ENCODE data around the gene TUBB1.
"Not testable (repeated sequence)": the region's sequence is repeated elsewhere in the genome, so short reads cannot be mapped to it uniquely, and the experiment has no call there.

TUBB1 gene

GRCh38 chr20:59033093-59033492 is 13.9 kb downstream of the TUBB1 start:
- Histone ChIP-seq H3K9ac (ENCODE audit: insufficient read length) (peak overlapping the region; percentile 83), H3K36me3 (ENCODE audit: insufficient read depth, low read length) (peaks cover 75% of the 10 kb centered on the region), H3K9me3 (ENCODE audit: low read depth, low read length) (no peaks in the 10 kb centered on the region), H3K4me3 (peak overlapping the region; percentile 91), H3K27ac (peak overlapping the region; percentile 64)
- no peak for DNase-seq (ENCODE audit: low read depth, low spot score)
- TF ChIP-seq EZH2 (IDR thresholded peaks at IDR 0.05) = no peak
- TF ChIP-seq FOXP2 (optimal IDR thresholded peaks at IDR 0.05; ENCODE audit: control extremely low read depth, extremely low read length, insufficient read depth) = no peak
- TF ChIP-seq POLR2AphosphoS5 (IDR thresholded peaks at IDR 0.05; ENCODE audit: borderline replicate concordance, low read depth, low read length) = no peak

- DNase-seq (ENCODE audit: low read depth, low spot score) = no peak
- H3K9ac ChIP-seq (ENCODE audit: insufficient read length) = no peak overlapping the region
- TF ChIP-seq POLR2AphosphoS5 (IDR thresholded peaks at IDR 0.05; ENCODE audit: borderline replicate concordance, low read depth, low read length) (no peak), EZH2 (IDR thresholded peaks at IDR 0.05) (no peak), FOXP2 (optimal IDR thresholded peaks at IDR 0.05; ENCODE audit: control extremely low read depth, extremely low read length, insufficient read depth) (no peak)
- peak overlapping the region; percentile 64; the same call in 1 of the 2 replicates for H3K27ac ChIP-seq
- no peaks in the 10 kb centered on the region for H3K9me3 ChIP-seq (ENCODE audit: low read depth, low read length)
- H3K36me3 ChIP-seq (ENCODE audit: insufficient read depth, low read length) = peaks cover 75% of the 10 kb centered on the region
- no peak overlapping the region for H3K4me3 ChIP-seq
Observed at GRCh38 chr20:59033616-59034165, 14.5 kb downstream of the TUBB1 start.

- Histone ChIP-seq H3K9ac (ENCODE audit: insufficient read length) (no peak overlapping the region), H3K9me3 (ENCODE audit: low read depth, low read length) (no peaks in the 10 kb centered on the region), H3K27ac (no peak overlapping the region), H3K36me3 (ENCODE audit: insufficient read depth, low read length) (peaks cover 67% of the 10 kb centered on the region), H3K4me3 (no peak overlapping the region)
- TF ChIP-seq EZH2 (IDR thresholded peaks at IDR 0.05) (no peak), FOXP2 (optimal IDR thresholded peaks at IDR 0.05; ENCODE audit: control extremely low read depth, extremely low read length, insufficient read depth) (no peak), POLR2AphosphoS5 (IDR thresholded peaks at IDR 0.05; ENCODE audit: borderline replicate concordance, low read depth, low read length) (no peak)
- DNase-seq (ENCODE audit: low read depth, low spot score) = no peak
Observed at GRCh38 chr20:59035381-59035780, 16.2 kb downstream of the TUBB1 start.

- TF ChIP-seq FOXP2 (optimal IDR thresholded peaks at IDR 0.05; ENCODE audit: control extremely low read depth, extremely low read length, insufficient read depth) (no peak), EZH2 (IDR thresholded peaks at IDR 0.05) (no peak), POLR2AphosphoS5 (IDR thresholded peaks at IDR 0.05; ENCODE audit: borderline replicate concordance, low read depth, low read length) (no peak)
- no peak overlapping the region for H3K4me3 ChIP-seq
- H3K9ac ChIP-seq (ENCODE audit: insufficient read length) = no peak overlapping the region
- DNase-seq (ENCODE audit: low read depth, low spot score) = no peak
- no peaks in the 10 kb centered on the region for H3K9me3 ChIP-seq (ENCODE audit: low read depth, low read length)
- H3K27ac ChIP-seq = no peak overlapping the region
- H3K36me3 ChIP-seq (ENCODE audit: insufficient read depth, low read length) = peaks cover 68% of the 10 kb centered on the region
Observed at GRCh38 chr20:59037386-59037785, 18.2 kb downstream of the TUBB1 start.

GRCh38 chr20:59039233-59039632 is 20.0 kb downstream of the TUBB1 start:
- Histone ChIP-seq H3K4me3 (peak overlapping the region; percentile 97; the same call in 1 of the 2 replicates), H3K9ac (ENCODE audit: insufficient read length) (peak overlapping the region; percentile 60), H3K27ac (peak overlapping the region; percentile 51; the same call in 1 of the 2 replicates), H3K9me3 (ENCODE audit: low read depth, low read length) (no peaks in the 10 kb centered on the region), H3K36me3 (ENCODE audit: insufficient read depth, low read length) (peaks cover 60% of the 10 kb centered on the region)
- TF ChIP-seq FOXP2 (optimal IDR thresholded peaks at IDR 0.05; ENCODE audit: control extremely low read depth, extremely low read length, insufficient read depth) = no peak
- no peak for TF ChIP-seq EZH2 (IDR thresholded peaks at IDR 0.05)
- TF ChIP-seq POLR2AphosphoS5 (IDR thresholded peaks at IDR 0.05; ENCODE audit: borderline replicate concordance, low read depth, low read length) = no peak
- DNase-seq (ENCODE audit: low read depth, low spot score) = no peak

- H3K4me3 ChIP-seq = peak overlapping the region; percentile 97
- DNase-seq (ENCODE audit: low read depth, low spot score) = no peak
- peak overlapping the region; percentile 35 for H3K9ac ChIP-seq (ENCODE audit: insufficient read length)
- no peaks in the 10 kb centered on the region for H3K9me3 ChIP-seq (ENCODE audit: low read depth, low read length)
- H3K36me3 ChIP-seq (ENCODE audit: insufficient read depth, low read length) = peaks cover 48% of the 10 kb centered on the region
- no peak for TF ChIP-seq POLR2AphosphoS5 (IDR thresholded peaks at IDR 0.05; ENCODE audit: borderline replicate concordance, low read depth, low read length)
- TF ChIP-seq FOXP2 (optimal IDR thresholded peaks at IDR 0.05; ENCODE audit: control extremely low read depth, extremely low read length, insufficient read depth) = no peak
- TF ChIP-seq EZH2 (IDR thresholded peaks at IDR 0.05) = no peak
- H3K27ac ChIP-seq = no peak overlapping the region
Observed at GRCh38 chr20:59040667-59041066, 21.4 kb downstream of the TUBB1 start.

- not testable (repeated sequence) for H3K9me3 ChIP-seq (ENCODE audit: low read depth, low read length); DNase-seq (ENCODE audit: low read depth, low spot score)
- peak overlapping the region; percentile 97 for H3K4me3 ChIP-seq
- H3K36me3 ChIP-seq (ENCODE audit: insufficient read depth, low read length) = peaks cover 39% of the 10 kb centered on the region
- peak overlapping the region; percentile 91 for H3K9ac ChIP-seq (ENCODE audit: insufficient read length)
- H3K27ac ChIP-seq = 0 out of 2 replicates have a peak overlapping the region, but pooled peaks have one; percentile 28
Observed at GRCh38 chr20:59041487-59041886, 22.3 kb downstream of the TUBB1 start.

- no peak for DNase-seq (ENCODE audit: low read depth, low spot score)
- TF ChIP-seq FOXP2 (optimal IDR thresholded peaks at IDR 0.05; ENCODE audit: control extremely low read depth, extremely low read length, insufficient read depth) = no peak
- TF ChIP-seq POLR2AphosphoS5 (IDR thresholded peaks at IDR 0.05; ENCODE audit: borderline replicate concordance, low read depth, low read length) = peak; percentile 62; the same call in 1 of the 2 replicates
- no peak for TF ChIP-seq EZH2 (IDR thresholded peaks at IDR 0.05)
- Histone ChIP-seq H3K4me3 (peak within 1 kb of the TSS; percentile 97), H3K27ac (peak within 1 kb of the TSS; percentile 54), H3K9me3 (ENCODE audit: low read depth, low read length) (no peaks in the 10 kb centered on the region), H3K36me3 (ENCODE audit: insufficient read depth, low read length) (peaks cover 31% of the 10 kb centered on the region), H3K9ac (ENCODE audit: insufficient read length) (peak within 1 kb of the TSS; percentile 91)
Observed at GRCh38 chr20:59042151-59042795, 23.0 kb downstream of the TUBB1 start, which contains the start of gene PRELID3B. PRELID3B (minus strand) TSS chr20:59042786; CDS start chr20:59042730, 56 bp downstream.
